Measurements from ENCODE around the gene SPHK2. TPM values are rescaled to one million over a fixed set of nuclear protein-coding genes. Genes with fewer than 3 reads are reported as not detected.

The SPHK2 gene
- total RNA-seq, 1 experiment from 2014 or later, result 8.6 TPM

DNA sequence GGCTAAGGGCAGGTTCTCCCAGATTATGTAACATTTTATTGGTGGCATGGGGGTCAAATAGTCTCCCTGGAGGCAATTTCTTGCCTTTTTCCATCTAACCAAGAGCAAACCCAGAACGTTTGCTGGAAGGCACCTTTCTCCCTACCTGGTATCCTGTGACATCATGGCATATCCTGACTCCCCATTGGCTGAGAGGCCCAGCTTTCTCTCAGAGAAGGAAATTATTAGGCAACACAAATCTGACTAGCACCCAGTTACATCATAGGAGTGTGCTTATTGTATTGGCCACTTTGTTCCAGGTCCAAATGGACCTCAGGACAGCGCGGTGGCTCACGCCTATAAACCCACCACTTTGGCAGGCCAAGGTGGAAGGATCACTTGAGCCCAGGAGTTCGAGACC, 40.5 kb downstream of the SPHK2 start:
- H3K4me3 ChIP-seq, result no peak overlapping the region
- no peaks in the 10 kb centered on the region for H3K27me3 ChIP-seq
- DNase-seq, result no peak
- no peaks in the 10 kb centered on the region for H3K36me3 ChIP-seq
- no peaks in the 10 kb centered on the region for H3K9me3 ChIP-seq

GRCh38 chr19:48660852-48661710, 41.8 kb downstream of the SPHK2 start:
- DNase-seq, result peak; percentile 88
- no peaks in the 10 kb centered on the region for H3K9me3 ChIP-seq
- H3K4me3 ChIP-seq, result no peak overlapping the region
- H3K36me3 ChIP-seq, result no peaks in the 10 kb centered on the region
- H3K27me3 ChIP-seq, result no peaks in the 10 kb centered on the region

DNA sequence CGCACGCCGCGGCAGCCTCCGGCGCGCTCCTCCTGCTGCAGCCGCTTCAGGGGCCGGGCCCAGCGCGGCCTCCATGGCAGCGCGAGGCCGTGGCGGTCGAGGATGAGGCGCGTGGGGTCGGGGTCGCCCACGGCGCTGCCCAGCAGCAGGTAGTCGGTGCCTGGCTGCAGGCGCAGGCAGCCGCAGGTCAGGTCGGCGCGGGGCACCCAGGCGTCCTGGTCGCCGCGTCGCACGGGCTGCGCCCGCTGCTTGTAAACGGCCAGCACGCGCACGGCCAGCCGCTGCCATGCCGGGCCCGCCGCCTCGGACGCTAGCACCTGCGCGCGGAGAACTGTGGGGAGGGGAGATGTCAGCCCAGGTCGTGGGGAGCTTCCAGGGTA, 42.4 kb downstream of the SPHK2 start:
- no peaks in the 10 kb centered on the region for H3K9me3 ChIP-seq
- H3K4me3 ChIP-seq, result no peak overlapping the region
- H3K27me3 ChIP-seq, result no peaks in the 10 kb centered on the region
- no peak for DNase-seq
- no peaks in the 10 kb centered on the region for H3K36me3 ChIP-seq

DNA sequence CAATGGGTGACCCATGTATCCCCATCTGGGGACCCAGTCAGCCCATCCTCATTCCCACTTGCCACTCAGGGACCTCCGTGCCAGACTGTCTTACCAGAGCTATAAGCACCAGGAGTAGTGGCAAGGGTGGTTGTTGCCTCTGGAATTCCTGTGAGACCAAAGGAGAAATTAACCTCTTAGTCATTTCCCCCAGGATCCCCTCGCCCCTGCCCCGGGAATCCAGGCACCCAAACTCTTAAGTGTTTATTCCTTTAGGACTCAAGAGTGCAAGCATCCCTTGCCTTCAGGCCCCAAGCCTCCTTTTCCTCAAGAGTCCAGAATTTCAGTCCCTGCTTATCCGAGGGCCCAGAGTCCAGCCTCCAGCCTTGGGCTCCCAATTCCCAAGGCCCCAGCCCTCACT, 44.4 kb downstream of the SPHK2 start:
- no peak overlapping the region for H3K4me3 ChIP-seq
- no peak for DNase-seq
- no peaks in the 10 kb centered on the region for H3K36me3 ChIP-seq
- no peaks in the 10 kb centered on the region for H3K9me3 ChIP-seq
- no peaks in the 10 kb centered on the region for H3K27me3 ChIP-seq

DNA sequence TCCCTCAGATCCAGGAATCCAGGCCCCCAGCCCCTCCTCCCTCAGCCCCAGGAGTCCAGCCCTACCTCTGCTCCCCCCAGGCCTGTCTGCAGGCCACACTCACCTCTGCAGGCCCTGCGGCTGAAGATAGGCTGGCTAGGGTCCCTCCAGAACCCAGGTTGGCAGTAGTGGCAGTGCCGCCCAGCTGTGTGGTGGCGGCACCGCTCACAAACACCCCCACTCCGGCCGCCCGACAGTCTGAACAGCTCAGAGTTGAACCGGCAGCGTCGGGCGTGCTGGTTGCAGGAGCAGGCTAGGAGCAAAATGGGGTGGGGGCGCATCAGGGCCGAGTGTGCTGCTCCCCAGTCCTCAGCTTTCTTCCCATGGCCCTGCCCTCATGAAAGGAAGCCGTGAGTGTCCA, 45.2 kb downstream of the SPHK2 start:
- H3K36me3 ChIP-seq, result no peaks in the 10 kb centered on the region
- no peak for DNase-seq
- H3K27me3 ChIP-seq, result no peaks in the 10 kb centered on the region
- H3K4me3 ChIP-seq, result no peak overlapping the region
- no peaks in the 10 kb centered on the region for H3K9me3 ChIP-seq

DNA sequence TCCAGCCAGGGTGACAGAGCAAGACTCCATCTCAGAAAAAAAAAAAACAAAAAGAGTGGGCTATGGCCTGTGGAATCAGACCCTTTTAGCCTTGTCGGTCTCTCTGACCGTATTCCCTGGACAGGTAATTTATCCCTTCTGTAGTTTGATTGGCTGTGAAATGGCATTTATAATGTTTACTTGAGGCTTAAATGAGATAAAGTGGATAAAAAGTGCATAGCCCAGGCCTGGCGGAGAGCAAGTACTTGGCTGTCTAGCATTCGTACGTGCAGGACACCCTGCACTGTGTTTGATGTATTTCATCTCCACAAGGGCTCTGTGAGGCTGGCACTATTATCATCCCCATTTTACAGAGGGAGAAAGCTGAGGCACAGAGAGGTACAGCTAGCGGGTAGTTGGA, 46.5 kb downstream of the SPHK2 start:
- Histone ChIP-seq H3K27me3 (no peaks in the 10 kb centered on the region), H3K9me3 (no peaks in the 10 kb centered on the region), H3K4me3 (no peak overlapping the region), H3K36me3 (no peaks in the 10 kb centered on the region)
- no peak for DNase-seq

DNA sequence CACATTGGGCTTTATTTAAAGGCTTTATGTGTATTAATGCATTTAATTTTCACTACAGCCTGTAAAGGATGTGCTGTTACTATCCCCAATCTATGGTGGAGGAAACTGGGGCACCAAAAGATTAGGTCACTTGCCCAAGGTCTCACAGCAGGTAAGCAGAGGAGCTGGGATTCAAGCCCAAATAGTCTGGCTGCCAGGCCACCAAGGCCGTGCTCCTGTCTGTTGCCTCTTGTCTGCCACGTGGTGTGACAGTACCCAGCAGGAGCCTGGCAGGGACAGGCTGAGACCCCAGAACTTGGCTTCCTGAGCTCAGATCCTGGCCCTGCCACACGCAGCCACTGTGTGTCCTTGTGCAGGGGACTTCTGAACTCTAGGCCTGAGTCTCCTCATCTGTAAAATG, 49.0 kb downstream of the SPHK2 start:
- Histone ChIP-seq H3K36me3 (no peaks in the 10 kb centered on the region), H3K27me3 (no peaks in the 10 kb centered on the region), H3K4me3 (no peak overlapping the region), H3K9me3 (no peaks in the 10 kb centered on the region)
- DNase-seq, result no peak

- H3K4me3 ChIP-seq, result no peak overlapping the region
Measured at GRCh38 chr19:48668761-48669160, 49.5 kb downstream of the SPHK2 start.

DNA sequence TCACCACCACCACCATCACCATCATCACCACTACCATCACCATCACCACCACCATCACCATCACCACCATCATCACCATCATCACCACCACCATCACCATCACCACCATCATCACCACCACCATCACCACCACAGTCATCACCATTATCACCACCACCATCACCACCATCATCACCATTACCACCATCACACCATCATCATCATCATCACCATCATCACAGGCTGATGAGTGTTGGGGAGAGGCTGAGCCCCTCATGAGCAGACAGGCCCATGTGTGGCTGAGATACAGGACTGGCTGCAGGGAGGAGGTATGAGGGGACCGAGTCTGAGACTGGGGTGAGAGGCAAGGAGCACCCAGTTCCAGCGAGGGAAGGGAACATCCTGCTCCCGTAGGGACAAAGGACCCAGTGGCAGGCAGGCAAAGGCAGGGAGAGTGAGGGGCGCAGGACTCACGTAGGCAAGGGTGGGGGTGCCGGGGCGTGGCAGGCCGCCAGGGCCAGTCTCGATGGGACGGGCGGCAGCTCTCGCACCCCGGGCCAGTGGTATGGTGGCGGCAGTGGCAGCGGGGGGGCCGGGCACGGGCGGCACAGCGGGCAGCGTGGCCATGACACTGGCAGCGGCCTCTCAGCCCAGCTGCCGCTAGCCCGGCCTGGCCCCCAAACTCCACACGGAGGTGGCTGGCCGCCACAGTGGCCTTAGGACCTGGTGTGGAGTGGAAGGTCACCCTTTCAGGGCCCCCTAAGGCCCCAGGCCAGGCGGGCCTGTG, 50.8 kb downstream of the SPHK2 start:
- H3K27me3 ChIP-seq, result no peaks in the 10 kb centered on the region
- H3K36me3 ChIP-seq, result no peaks in the 10 kb centered on the region
- no peaks in the 10 kb centered on the region for H3K9me3 ChIP-seq
- no peak for DNase-seq
- no peak overlapping the region for H3K4me3 ChIP-seq

More at GRCh38 chr19:48668761-48669160, 49.5 kb downstream of the SPHK2 start:
- Histone ChIP-seq H3K9me3 (no peaks in the 10 kb centered on the region), H3K36me3 (no peaks in the 10 kb centered on the region), H3K27me3 (no peaks in the 10 kb centered on the region)
- no peak for DNase-seq

- Histone ChIP-seq H3K27me3 (no peaks in the 10 kb centered on the region), H3K4me3 (no peak overlapping the region), H3K36me3 (no peaks in the 10 kb centered on the region), H3K9me3 (no peaks in the 10 kb centered on the region)
- DNase-seq, result no peak
Measured at GRCh38 chr19:48670699-48671445, 51.6 kb downstream of the SPHK2 start.

DNA sequence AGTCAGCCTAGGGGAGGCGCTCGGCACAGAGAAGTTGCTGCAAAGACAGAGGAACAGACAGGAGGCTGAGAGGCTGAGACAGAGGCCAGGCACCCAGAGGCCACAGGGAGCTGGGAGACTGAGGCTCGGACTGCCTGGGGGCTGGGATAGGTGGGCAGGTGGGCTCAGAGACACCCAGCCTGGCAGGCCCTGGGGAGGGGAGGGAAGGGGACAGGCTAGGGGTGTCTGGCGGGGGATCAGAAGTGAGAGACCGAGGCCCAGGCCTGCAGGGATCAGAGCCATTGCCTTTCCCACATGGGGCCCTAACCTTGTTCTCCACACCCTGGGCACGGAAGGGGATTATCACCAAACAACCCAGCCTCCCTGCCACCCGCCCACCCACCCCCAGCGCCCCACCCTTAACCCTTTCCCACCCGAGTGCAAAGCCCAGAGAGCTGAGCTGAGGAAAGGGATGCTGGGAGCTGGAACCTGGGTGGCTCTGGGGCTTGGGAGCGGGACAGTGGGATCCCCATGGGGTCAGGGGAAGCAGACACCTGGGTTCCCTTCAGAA, 52.2 kb downstream of the SPHK2 start:
- Histone ChIP-seq H3K36me3 (no peaks in the 10 kb centered on the region), H3K9me3 (no peaks in the 10 kb centered on the region), H3K27me3 (no peaks in the 10 kb centered on the region), H3K4me3 (no peak overlapping the region)
- DNase-seq, result no peak

DNA sequence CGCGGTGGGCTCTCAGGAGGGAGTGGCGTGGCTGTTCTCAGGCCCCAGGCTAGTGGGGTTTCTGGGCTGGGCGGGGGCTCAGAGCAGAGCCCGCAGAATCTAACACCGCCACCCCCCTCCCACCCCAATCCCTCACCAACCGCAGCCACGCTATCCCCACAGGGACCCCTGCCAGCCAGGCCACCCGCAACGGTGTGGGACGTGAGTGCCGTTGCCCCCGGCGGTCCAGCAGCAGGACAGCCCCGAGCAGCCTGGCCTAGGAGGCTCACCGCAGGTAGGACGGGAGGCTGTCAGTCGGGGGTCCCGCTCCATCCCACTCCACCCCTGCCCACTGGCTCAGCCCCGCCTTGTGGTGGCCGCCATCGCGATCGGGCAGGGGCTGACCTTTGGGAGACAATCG, 53.7 kb downstream of the SPHK2 start, which contains the start of gene NTN5:
NTN5 (minus strand) TSS at position 24 of the 400 bp plus-strand sequence. CDS start 2,031 bp downstream, outside the sequence.
- H3K36me3 ChIP-seq, result no peaks in the 10 kb centered on the region
- no peak for DNase-seq

GRCh38 chr19:48673436-48674100, 54.3 kb downstream of the SPHK2 start:
- no peak for DNase-seq

More for the DNA sequence above, 53.7 kb downstream of the SPHK2 start, which contains the start of gene NTN5:
- Histone ChIP-seq H3K27me3 (no peaks in the 10 kb centered on the region), H3K4me3 (no peak within 1 kb of the TSS), H3K9me3 (no peaks in the 10 kb centered on the region)

DNA sequence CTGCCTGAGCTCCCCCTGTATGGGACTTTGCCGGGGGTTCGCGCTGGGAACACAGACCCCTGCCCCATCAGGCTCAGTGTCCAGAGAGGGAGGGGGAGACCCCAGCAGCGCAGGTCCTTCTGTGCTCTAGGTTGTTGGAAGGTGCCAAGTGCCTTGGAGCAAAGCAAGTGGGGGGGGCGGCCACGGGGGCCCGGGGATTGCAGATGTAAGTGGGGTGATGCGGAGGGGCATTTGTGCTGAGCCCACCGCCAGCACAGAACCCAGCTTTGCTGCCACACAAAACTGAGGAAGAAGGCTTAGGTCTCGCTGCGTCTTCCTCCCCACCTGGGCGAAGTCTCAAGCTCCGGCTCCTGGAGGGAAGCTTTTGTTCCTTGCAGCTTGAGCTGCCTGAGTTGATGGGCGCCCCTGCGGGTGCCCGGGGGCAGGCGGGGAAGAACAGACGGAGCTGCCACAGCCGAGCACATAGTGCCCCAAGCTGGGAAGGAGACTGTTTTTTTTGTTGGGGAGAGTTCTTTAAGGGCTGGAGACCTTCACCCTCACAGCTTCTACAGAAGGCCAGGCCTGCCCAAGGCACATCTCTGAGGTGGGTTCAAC, 55.0 kb downstream of the SPHK2 start:
- Histone ChIP-seq H3K9me3 (no peaks in the 10 kb centered on the region), H3K27me3 (no peaks in the 10 kb centered on the region), H3K36me3 (no peaks in the 10 kb centered on the region), H3K4me3 (no peak overlapping the region)
- no peak for DNase-seq

More at GRCh38 chr19:48673436-48674100, 54.3 kb downstream of the SPHK2 start:
- no peak overlapping the region for H3K4me3 ChIP-seq
- H3K36me3 ChIP-seq, result no peaks in the 10 kb centered on the region
- no peaks in the 10 kb centered on the region for H3K27me3 ChIP-seq
- no peaks in the 10 kb centered on the region for H3K9me3 ChIP-seq

GRCh38 chr19:48674921-48675824, 55.9 kb downstream of the SPHK2 start:
- H3K27me3 ChIP-seq, result no peaks in the 10 kb centered on the region
- peak; percentile 80 for DNase-seq
- no peak overlapping the region for H3K4me3 ChIP-seq
- no peaks in the 10 kb centered on the region for H3K9me3 ChIP-seq
- no peaks in the 10 kb centered on the region for H3K36me3 ChIP-seq
